ENCODE results near the gene GOLGA2.

DNA sequence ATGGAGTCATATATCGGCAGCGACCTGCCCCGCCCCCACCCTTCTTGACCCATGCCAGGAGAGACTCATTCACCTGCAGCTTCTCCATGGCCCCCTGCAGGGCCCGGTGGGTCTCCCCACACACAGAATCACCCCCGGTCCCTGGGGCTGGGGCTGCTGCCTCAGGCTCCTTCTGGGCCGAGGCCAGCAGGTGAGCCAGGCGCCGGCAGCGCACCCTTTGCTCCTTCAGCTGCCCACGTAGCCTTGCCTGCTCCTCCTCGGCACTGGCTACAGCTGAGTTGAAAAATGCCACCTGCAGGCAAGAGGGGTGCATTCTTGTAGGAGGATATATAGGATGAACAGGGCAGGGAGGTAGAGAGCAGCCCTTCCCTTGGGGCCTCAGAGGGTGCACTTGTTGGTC lies 17.9 kb downstream of the GOLGA2 start:
- TF ChIP-seq USF2 (IDR thresholded peaks at IDR 0.05; ENCODE audit: low read depth, low read length): no peak
- no peak for TF ChIP-seq RAD21 (IDR thresholded peaks at IDR 0.05; ENCODE audit: low read length)
- TF ChIP-seq, protein P1, sequence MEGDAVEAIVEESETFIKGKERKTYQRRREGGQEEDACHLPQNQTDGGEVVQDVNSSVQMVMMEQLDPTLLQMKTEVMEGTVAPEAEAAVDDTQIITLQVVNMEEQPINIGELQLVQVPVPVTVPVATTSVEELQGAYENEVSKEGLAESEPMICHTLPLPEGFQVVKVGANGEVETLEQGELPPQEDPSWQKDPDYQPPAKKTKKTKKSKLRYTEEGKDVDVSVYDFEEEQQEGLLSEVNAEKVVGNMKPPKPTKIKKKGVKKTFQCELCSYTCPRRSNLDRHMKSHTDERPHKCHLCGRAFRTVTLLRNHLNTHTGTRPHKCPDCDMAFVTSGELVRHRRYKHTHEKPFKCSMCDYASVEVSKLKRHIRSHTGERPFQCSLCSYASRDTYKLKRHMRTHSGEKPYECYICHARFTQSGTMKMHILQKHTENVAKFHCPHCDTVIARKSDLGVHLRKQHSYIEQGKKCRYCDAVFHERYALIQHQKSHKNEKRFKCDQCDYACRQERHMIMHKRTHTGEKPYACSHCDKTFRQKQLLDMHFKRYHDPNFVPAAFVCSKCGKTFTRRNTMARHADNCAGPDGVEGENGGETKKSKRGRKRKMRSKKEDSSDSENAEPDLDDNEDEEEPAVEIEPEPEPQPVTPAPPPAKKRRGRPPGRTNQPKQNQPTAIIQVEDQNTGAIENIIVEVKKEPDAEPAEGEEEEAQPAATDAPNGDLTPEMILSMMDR (conservative IDR thresholded peaks at IDR 0.05; ENCODE audit: low read depth, low read length): no peak
- TF ChIP-seq POLR2A (IDR thresholded peaks at IDR 0.05; ENCODE audit: low read depth, low read length): no peak
- TF ChIP-seq RCOR1 (IDR thresholded peaks at IDR 0.05; ENCODE audit: insufficient replicate concordance, low read length): no peak
- TF ChIP-seq SMC3 (IDR thresholded peaks at IDR 0.05; ENCODE audit: low read depth, low read length): no peak
- TF ChIP-seq CHD1 (IDR thresholded peaks at IDR 0.05; ENCODE audit: low read depth, low read length): no peak
